HG03565 (cell line): Measurements from ENCODE around the gene ALDH18A1.

Experiments used
- ATAC-seq: cut with Tn5 transposase; IDR thresholded peaks from one replicate; pipeline ENCODE4 v1.9.1; 2021; ENCODE audit warnings: mild to moderate bottlenecking, moderate library complexity; ENCODE audit not compliant: unreplicated experiment

Gene ALDH18A1

GRCh38 chr10:95559471-95559870 lies 97.0 kb downstream of the ALDH18A1 start:
- ATAC-seq: no peak

GRCh38 chr10:95558593-95559320 lies 97.8 kb downstream of the ALDH18A1 start:
- no peak for ATAC-seq

GRCh38 chr10:95556994-95557767 lies 99.3 kb downstream of the ALDH18A1 start:
- ATAC-seq: no peak
